Breast epithelium (tissue), 3 donors: ENCODE measurements around the gene COL6A2.

Experiments
- CTCF ChIP-seq, 3 donors: fragments of 450-650 bp; IDR thresholded peaks; one replicate each; pipeline ENCODE4 v1.5.1; 2016 to 2017; ENCODE audit warnings: antibody characterized with exemption in 3 of 3, mild to moderate bottlenecking in 3 of 3, moderate library complexity in 3 of 3
- POLR2A ChIP-seq: fragments of 450-650 bp; IDR thresholded peaks from one replicate; pipeline ENCODE4 v1.6.1; 2016; ENCODE audit warnings: antibody characterized with exemption, mild to moderate bottlenecking, moderate library complexity

GRCh38 chr21:46104104-46104503 lies 6.2 kb downstream of the COL6A2 start:
- TF ChIP-seq CTCF (IDR thresholded peaks at IDR 0.05) (no peak), POLR2A (no peak)
